ENCODE measurements around the gene PRDM1. TPM values are rescaled to one million over a fixed set of nuclear protein-coding genes. Genes with fewer than 3 reads are reported as not detected.
A peak's percentile ranks its signal among the peaks of the same experiment; 100 is the strongest.

PRDM1 gene
- total RNA-seq, 1 donor from 2014 or later = 16.4 TPM

DNA sequence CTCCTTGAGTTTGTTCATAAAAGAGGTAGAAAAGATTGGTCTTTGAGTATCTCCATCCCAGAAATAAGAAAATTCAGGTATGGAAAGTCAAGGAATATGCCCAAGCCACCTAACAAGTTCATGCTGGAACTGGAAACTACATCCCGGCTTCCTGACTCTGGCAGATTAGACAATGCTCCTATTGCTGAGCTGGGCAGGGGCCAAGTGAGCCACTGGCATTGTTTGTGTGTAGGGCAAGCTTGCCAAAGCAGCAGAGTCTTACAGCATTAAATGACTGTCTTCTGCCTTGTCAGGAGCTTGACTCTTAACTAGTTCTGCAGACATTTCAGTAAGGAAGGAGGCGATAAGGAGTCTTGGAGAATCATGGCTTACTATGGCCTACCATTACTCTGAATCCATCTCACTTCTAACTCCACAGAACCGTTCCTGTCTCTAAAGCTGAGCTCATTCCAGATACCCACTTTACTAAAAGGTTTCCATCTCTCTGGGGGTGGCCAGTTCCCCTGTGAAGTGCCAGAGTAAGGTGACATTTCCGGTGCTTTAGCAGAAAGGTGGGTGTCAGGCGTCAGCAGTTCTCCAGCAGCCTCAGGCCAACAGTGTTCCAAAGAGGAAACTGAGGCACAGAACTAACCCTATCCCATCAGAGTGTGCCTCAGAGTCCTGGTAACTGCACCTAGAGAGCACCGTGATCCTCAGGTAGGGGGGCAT, 30.1 kb downstream of the PRDM1 start:
- H3K9me3 Mint-ChIP-seq = no peaks in the 10 kb centered on the region
- peaks cover 46% of the 10 kb centered on the region for H3K4me1 Mint-ChIP-seq
- ATAC-seq (ENCODE audit: low read depth) = no peak

DNA sequence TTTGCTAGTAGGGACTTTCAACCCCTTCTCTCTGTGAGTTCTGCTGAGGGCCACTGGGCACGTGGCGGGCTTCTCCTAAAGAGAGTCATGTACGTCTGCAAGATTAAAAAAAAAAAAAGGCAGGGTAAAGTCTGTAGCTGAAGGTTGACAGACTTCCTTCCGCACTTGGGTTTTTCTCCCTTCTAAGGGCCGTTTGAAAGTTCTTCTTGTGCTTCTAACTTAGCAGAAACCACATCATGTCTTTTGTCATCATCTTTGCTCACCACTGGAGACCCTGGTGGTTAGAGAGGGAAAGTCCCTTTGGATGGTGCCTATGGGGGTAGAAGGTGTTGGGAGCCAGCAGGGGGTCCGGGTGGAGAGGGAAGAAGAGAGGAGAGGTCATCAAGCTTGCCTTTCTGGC, 31.4 kb downstream of the PRDM1 start:
- no peak for DNase-seq
- ATAC-seq (ENCODE audit: low read depth) = peak; percentile 82
- TF ChIP-seq, protein P1, sequence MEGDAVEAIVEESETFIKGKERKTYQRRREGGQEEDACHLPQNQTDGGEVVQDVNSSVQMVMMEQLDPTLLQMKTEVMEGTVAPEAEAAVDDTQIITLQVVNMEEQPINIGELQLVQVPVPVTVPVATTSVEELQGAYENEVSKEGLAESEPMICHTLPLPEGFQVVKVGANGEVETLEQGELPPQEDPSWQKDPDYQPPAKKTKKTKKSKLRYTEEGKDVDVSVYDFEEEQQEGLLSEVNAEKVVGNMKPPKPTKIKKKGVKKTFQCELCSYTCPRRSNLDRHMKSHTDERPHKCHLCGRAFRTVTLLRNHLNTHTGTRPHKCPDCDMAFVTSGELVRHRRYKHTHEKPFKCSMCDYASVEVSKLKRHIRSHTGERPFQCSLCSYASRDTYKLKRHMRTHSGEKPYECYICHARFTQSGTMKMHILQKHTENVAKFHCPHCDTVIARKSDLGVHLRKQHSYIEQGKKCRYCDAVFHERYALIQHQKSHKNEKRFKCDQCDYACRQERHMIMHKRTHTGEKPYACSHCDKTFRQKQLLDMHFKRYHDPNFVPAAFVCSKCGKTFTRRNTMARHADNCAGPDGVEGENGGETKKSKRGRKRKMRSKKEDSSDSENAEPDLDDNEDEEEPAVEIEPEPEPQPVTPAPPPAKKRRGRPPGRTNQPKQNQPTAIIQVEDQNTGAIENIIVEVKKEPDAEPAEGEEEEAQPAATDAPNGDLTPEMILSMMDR (IDR thresholded peaks at IDR 0.05) = no peak
- Mint-ChIP-seq H3K27me3 (no peaks in the 10 kb centered on the region), H3K36me3 (ENCODE audit: low read depth) (no peaks in the 10 kb centered on the region), H3K4me1 (peaks cover 40% of the 10 kb centered on the region), H3K27ac (peak overlapping the region; percentile 62), H3K4me3 (no peak overlapping the region), H3K9me3 (no peaks in the 10 kb centered on the region)
- intact Hi-C loops (cut with micrococcal nuclease) = loop anchor here (1.0 to 5.0 kb wide), 2 partner anchors 20 to 45 kb away; no protein-coding TSS in a partner anchor
- CTCF ChIA-PET = interaction anchor here (0.8 to 1.2 kb wide), 3 partner anchors 32 to 105 kb away, joined by 3 to 4 read pairs (median 3); partner anchors contain the start of gene PRDM1
- POLR2A ChIA-PET = interaction anchor here (0.8 to 5.1 kb wide), 5 partner anchors 12 to 64 kb away, joined by 3 to 32 read pairs (median 5); no protein-coding TSS in a partner anchor

More for the DNA sequence above, 30.1 kb downstream of the PRDM1 start:
- no peaks in the 10 kb centered on the region for H3K36me3 Mint-ChIP-seq (ENCODE audit: low read depth)
- no peak overlapping the region for H3K4me3 Mint-ChIP-seq
- no peak overlapping the region for H3K27ac Mint-ChIP-seq
- TF ChIP-seq, protein P1 (IDR thresholded peaks at IDR 0.05) = no peak
- DNase-seq = no peak
- no peaks in the 10 kb centered on the region for H3K27me3 Mint-ChIP-seq
- CTCF ChIA-PET = interaction anchor here (1.2 to 1.4 kb wide), 2 partner anchors 47 to 108 kb away, joined by 4 read pairs; no protein-coding TSS in a partner anchor
- intact Hi-C loops (cut with micrococcal nuclease) = loop anchor here (5.0 kb wide), 1 partner anchor 46 kb away; no protein-coding TSS in a partner anchor
- POLR2A ChIA-PET = interaction anchor here (1.8 to 5.1 kb wide), 3 partner anchors 17 to 48 kb away, joined by 4 to 32 read pairs (median 5); no protein-coding TSS in a partner anchor

DNA sequence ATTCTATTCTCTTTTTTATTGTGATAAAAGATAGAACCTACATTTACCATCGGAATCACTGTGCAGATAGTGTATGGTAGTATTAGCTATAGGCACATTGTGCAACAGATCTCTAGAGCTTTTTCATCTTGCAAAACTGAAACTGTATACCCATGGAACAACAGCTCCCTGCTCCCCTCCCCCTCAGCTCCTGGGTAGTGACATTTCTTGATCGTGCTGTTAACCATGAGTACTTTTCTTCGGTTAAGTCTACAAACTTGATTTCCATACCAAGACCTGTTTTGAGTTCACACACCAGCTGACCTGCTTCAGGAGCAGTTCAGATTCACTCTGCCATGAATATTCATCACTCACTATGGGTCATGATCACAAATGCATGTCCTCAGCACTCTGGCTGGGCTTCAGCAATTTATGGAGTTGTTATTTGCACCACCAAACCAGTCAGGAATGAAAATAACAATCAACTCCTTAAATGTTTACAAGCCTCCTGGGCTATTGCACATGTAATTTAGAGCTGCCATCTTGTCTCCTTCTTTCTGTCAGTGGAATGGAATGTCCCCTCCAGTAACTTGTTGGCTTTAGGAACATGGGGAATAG, 32.8 kb downstream of the PRDM1 start:
- Mint-ChIP-seq H3K4me3 (no peak overlapping the region), H3K36me3 (ENCODE audit: low read depth) (no peaks in the 10 kb centered on the region), H3K27ac (no peak overlapping the region), H3K4me1 (peaks cover 40% of the 10 kb centered on the region), H3K27me3 (no peaks in the 10 kb centered on the region), H3K9me3 (no peaks in the 10 kb centered on the region)
- ChIA-PET POLR2A (interaction anchor here (0.7 to 5.1 kb wide), 2 partner anchors 20 to 44 kb away, joined by 3 to 32 read pairs; no protein-coding TSS in a partner anchor), CTCF (interaction anchor here (0.8 to 1.0 kb wide), 3 partner anchors 13 to 44 kb away, joined by 3 to 4 read pairs (median 3); partner anchors contain the start of gene PRDM1)
- DNase-seq = no peak
- TF ChIP-seq, protein P1 (IDR thresholded peaks at IDR 0.05) = no peak
- intact Hi-C loops (cut with micrococcal nuclease) = loop anchor here (5.0 kb wide), 1 partner anchor 43 kb away; no protein-coding TSS in a partner anchor
- no peak for ATAC-seq (ENCODE audit: low read depth)

DNA sequence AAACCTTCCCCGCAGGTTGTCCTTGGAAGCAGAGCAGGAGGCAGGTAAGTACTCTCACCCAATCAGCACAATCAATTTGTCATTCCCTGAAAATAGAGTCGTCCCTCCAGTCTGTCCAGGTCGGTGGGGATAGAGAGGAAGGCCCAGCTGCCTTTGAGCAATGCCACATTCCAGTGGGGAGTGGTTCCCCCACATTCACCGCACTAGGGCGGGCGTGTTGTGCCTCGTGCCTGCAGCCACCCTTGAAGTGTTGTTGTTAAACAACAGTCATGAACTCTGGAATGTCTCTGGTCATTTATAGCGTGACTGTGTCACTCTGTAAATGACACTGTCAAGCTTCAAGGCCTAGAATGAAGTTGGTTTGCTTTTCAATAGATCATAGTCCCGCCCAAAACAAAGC, 33.4 kb downstream of the PRDM1 start:
- Mint-ChIP-seq H3K4me3 (no peak overlapping the region), H3K27me3 (no peaks in the 10 kb centered on the region), H3K9me3 (no peaks in the 10 kb centered on the region), H3K27ac (no peak overlapping the region), H3K36me3 (ENCODE audit: low read depth) (no peaks in the 10 kb centered on the region), H3K4me1 (peaks cover 40% of the 10 kb centered on the region)
- DNase-seq = no peak
- TF ChIP-seq, protein P1 (IDR thresholded peaks at IDR 0.05) = no peak
- CTCF ChIA-PET = no interaction called here
- intact Hi-C loops (cut with micrococcal nuclease) = loop anchor here (5.0 kb wide), 1 partner anchor 43 kb away; no protein-coding TSS in a partner anchor
- ATAC-seq (ENCODE audit: low read depth) = no peak
- POLR2A ChIA-PET = no interaction called here

DNA sequence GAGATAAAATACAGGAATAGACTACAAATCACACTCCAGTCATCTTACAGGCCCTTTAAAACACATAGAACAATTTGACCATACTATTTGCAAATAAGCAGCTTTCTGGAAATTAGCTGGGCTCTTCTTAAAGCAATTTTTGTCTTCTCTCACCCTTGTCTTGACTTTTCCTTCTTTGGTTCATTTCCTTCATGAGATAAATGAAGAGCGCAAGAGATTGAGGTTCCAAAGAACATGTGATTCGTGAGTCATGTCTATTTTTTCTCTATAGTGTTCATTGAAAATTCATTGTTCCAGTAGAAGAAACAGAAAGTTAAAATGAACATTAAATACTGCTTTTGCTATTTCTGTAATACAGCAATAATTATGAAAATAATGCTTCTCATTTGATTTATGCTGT, 33.9 kb downstream of the PRDM1 start:
- no peak overlapping the region for H3K4me3 Mint-ChIP-seq
- CTCF ChIA-PET = no interaction called here
- H3K27ac Mint-ChIP-seq = no peak overlapping the region
- ATAC-seq (ENCODE audit: low read depth) = no peak
- no peaks in the 10 kb centered on the region for H3K9me3 Mint-ChIP-seq
- DNase-seq = no peak
- POLR2A ChIA-PET = no interaction called here
- intact Hi-C loops (cut with micrococcal nuclease) = no loop called here
- peaks cover 42% of the 10 kb centered on the region for H3K4me1 Mint-ChIP-seq
- TF ChIP-seq, protein P1 (IDR thresholded peaks at IDR 0.05) = no peak
- no peaks in the 10 kb centered on the region for H3K27me3 Mint-ChIP-seq
- H3K36me3 Mint-ChIP-seq (ENCODE audit: low read depth) = no peaks in the 10 kb centered on the region

All from activated B cell treated with CpG ODN at 0.5 μM for 24 hours (primary cell).